IMR-90 (cell line): ENCODE measurements around the gene PPARG. TPM values are rescaled to one million over a fixed set of nuclear protein-coding genes. Genes with fewer than 3 reads are reported as not detected.

Experiments used
- ATAC-seq: fragments of 200-7000 bp; cut with Tn5 transposase; 2 replicates; pipeline ENCODE4 v1.9.1; 2020; ENCODE audit warnings: low read depth, mild to moderate bottlenecking, moderate library complexity
- BruUV-seq: library from RNA; stranded (reverse); fragments of 400-500 nt; replicated peaks from 2 replicates; lab custom pipeline; 2021; lab: Mats Ljungman, UMichigan
- CTCF ChIA-PET: fragments of 300-600 bp; formaldehyde crosslinking; extraction: SDS; loops from one replicate; lab custom pipeline; 2021; ENCODE audit warnings: antibody characterized with exemption; lab: Yijun Ruan, JAX
- POLR2A ChIA-PET: fragments of 300-600 bp; sonication (Branson Sonifier 250); formaldehyde crosslinking; loops from one replicate; lab custom pipeline; 2022; ENCODE audit warnings: antibody characterized with exemption; ENCODE audit not compliant: unreplicated experiment; lab: Charles Lee
- DNase-seq: peaks from one replicate; pipeline ENCODE4 v3.0.0; 2013
- H2AFZ ChIP-seq: replicated peaks from 2 replicates; pipeline ENCODE3; 2013; ENCODE audit warnings: low read length, mild to moderate bottlenecking; ENCODE audit not compliant: poor library complexity
- H2AK5ac ChIP-seq: 2 replicates; pipeline ENCODE4 v1.6.1; 2013; ENCODE audit warnings: low read depth, low read length, inconsistent platforms
- H2AK9ac ChIP-seq: replicated peaks from 2 replicates; pipeline ENCODE3; 2013; ENCODE audit warnings: mild to moderate bottlenecking, low read depth, low read length, moderate library complexity; ENCODE audit not compliant: poor library complexity
- H2BK120ac ChIP-seq: 2 replicates; pipeline ENCODE4 v1.6.1; 2013; ENCODE audit warnings: low read depth, low read length, inconsistent platforms
- H2BK15ac ChIP-seq: 3 replicates; pipeline ENCODE4 v1.6.1; 2013; ENCODE audit warnings: low read depth, low read length, inconsistent platforms
- H2BK20ac ChIP-seq: 2 replicates; pipeline ENCODE4 v1.6.1; 2013; ENCODE audit warnings: low read depth, mild to moderate bottlenecking, inconsistent platforms, low read length, moderate library complexity
- H2BK5ac ChIP-seq: 2 replicates; pipeline ENCODE4 v1.6.1; 2013; ENCODE audit warnings: mild to moderate bottlenecking, low read depth, low read length, inconsistent platforms; ENCODE audit not compliant: poor library complexity, severe bottlenecking
- H3K14ac ChIP-seq: replicated peaks from 2 replicates; pipeline ENCODE4 v1.6.1; 2013; ENCODE audit warnings: low read depth, low read length, inconsistent platforms
- H3K18ac ChIP-seq: 2 replicates; pipeline ENCODE4 v1.6.1; 2013; ENCODE audit warnings: low read depth, low read length, control low read depth
- H3K23ac ChIP-seq: 2 replicates; pipeline ENCODE4 v1.6.1; 2013; ENCODE audit warnings: low read depth, low read length, inconsistent platforms
- H3K27ac ChIP-seq: 2 replicates; pipeline ENCODE4 v1.5.1; 2013; ENCODE audit warnings: mild to moderate bottlenecking, control low read depth, low read length; ENCODE audit not compliant: insufficient read depth
- H3K27me3 ChIP-seq: 2 replicates; pipeline ENCODE4 v1.6.1; 2013; ENCODE audit warnings: low read length; ENCODE audit not compliant: control insufficient read depth, insufficient read depth
- H3K36me3 ChIP-seq: 2 replicates; pipeline ENCODE4 v1.6.1; 2013; ENCODE audit warnings: low read length, mixed read lengths; ENCODE audit not compliant: control insufficient read depth, insufficient read depth
- H3K4ac ChIP-seq: 2 replicates; pipeline ENCODE4 v1.6.1; 2013; ENCODE audit warnings: low read depth, low read length, inconsistent platforms
- H3K4me1 ChIP-seq: 2 replicates; pipeline ENCODE4 v1.6.1; 2013; ENCODE audit warnings: low read length, mixed read lengths; ENCODE audit not compliant: control insufficient read depth, insufficient read depth
- H3K4me2 ChIP-seq: 2 replicates; pipeline ENCODE4 v1.6.1; 2013; ENCODE audit warnings: low read depth, mild to moderate bottlenecking, control low read depth, low read length, moderate library complexity
- H3K4me3 ChIP-seq: 2 replicates; pipeline ENCODE4 v1.5.1; 2013; ENCODE audit warnings: low read depth, mild to moderate bottlenecking, control low read depth, low read length, moderate library complexity; ENCODE audit not compliant: insufficient read depth
- H3K56ac ChIP-seq: 2 replicates; pipeline ENCODE4 v1.6.1; 2013; ENCODE audit warnings: low read length, inconsistent platforms; ENCODE audit not compliant: insufficient read depth; ENCODE audit errors: extremely low read depth
- H3K79me1 ChIP-seq, 2 experiments: 2 replicates each; pipeline ENCODE4 v1.6.1; 2013; ENCODE audit warnings: low read length in 2 of 2, inconsistent platforms in 1 of 2, low read depth in 1 of 2
- H3K9ac ChIP-seq: 2 replicates; pipeline ENCODE4 v1.6.1; 2013; ENCODE audit warnings: low read depth, low read length, control low read depth
- H3K9me1 ChIP-seq: 2 replicates; pipeline ENCODE4 v1.6.1; 2013; ENCODE audit warnings: low read length, inconsistent platforms; ENCODE audit not compliant: insufficient read depth
- H3K9me3 ChIP-seq: 2 replicates; pipeline ENCODE4 v1.6.1; 2013; ENCODE audit warnings: low read length; ENCODE audit not compliant: control insufficient read depth, insufficient read depth
- H4K20me1 ChIP-seq: 2 replicates; pipeline ENCODE4 v1.6.1; 2013; ENCODE audit warnings: low read length, inconsistent platforms; ENCODE audit not compliant: insufficient read depth
- H4K5ac ChIP-seq: 2 replicates; pipeline ENCODE4 v1.6.1; 2013; ENCODE audit warnings: mild to moderate bottlenecking, low read depth, low read length, control low read depth
- H4K8ac ChIP-seq, 2 experiments: 2 replicates each; pipeline ENCODE4 v1.6.1; 2013; ENCODE audit warnings: low read depth in 2 of 2, low read length in 2 of 2, control low read depth in 1 of 2, inconsistent platforms in 1 of 2
- H4K91ac ChIP-seq: 2 replicates; pipeline ENCODE4 v1.6.1; 2013; ENCODE audit warnings: low read depth, low read length, inconsistent platforms; ENCODE audit not compliant: insufficient read depth
- BHLHE40 ChIP-seq: fragments of 150-350 bp; IDR thresholded peaks from 2 replicates; pipeline ENCODE4 v1.6.1; 2016; ENCODE audit warnings: mild to moderate bottlenecking, low read depth, low read length
- CEBPB ChIP-seq: IDR thresholded peaks from 2 replicates; pipeline ENCODE4 v1.6.1; 2012; ENCODE audit warnings: low read depth, low read length, improper control_type of control experiment
- CHD1 ChIP-seq: IDR thresholded peaks from 2 replicates; pipeline ENCODE4 v1.6.1; 2012; ENCODE audit warnings: low read depth, low read length, improper control_type of control experiment
- FOS ChIP-seq: fragments of 150-350 bp; IDR thresholded peaks from 2 replicates; pipeline ENCODE4 v1.6.1; 2016; ENCODE audit warnings: low read depth, low read length
- MAFK ChIP-seq: IDR thresholded peaks from 2 replicates; pipeline ENCODE4 v1.6.1; 2012; ENCODE audit warnings: low read depth, low read length, improper control_type of control experiment
- MAZ ChIP-seq: IDR thresholded peaks from 2 replicates; pipeline ENCODE4 v1.6.1; 2012; ENCODE audit warnings: low read depth, mild to moderate bottlenecking, low read length, improper control_type of control experiment, moderate library complexity, borderline replicate concordance
- RAD21 ChIP-seq: IDR thresholded peaks from 2 replicates; pipeline ENCODE4 v1.6.1; 2012; ENCODE audit warnings: low read length, improper control_type of control experiment
- RCOR1 ChIP-seq: IDR thresholded peaks from 2 replicates; pipeline ENCODE4 v1.6.1; 2012; ENCODE audit warnings: mild to moderate bottlenecking, low read length, improper control_type of control experiment; ENCODE audit not compliant: insufficient replicate concordance
- RFX5 ChIP-seq: IDR thresholded peaks from 2 replicates; pipeline ENCODE4 v1.8.0; 2012; ENCODE audit warnings: low read depth, mild to moderate bottlenecking, low read length, moderate library complexity
- SMC3 ChIP-seq: fragments of 150-350 bp; IDR thresholded peaks from 2 replicates; pipeline ENCODE4 v1.6.1; 2016; ENCODE audit warnings: low read depth, mild to moderate bottlenecking, antibody characterized with exemption, low read length, moderate library complexity
- WGBS, 2 experiments: methylation state at CpG; one replicate each; pipeline versions ENCODE4 v1.1.5 to v1.1.7; 2013; ENCODE audit warnings: missing lambda C conversion rate in 2 of 2; ENCODE audit not compliant: insufficient read length in 1 of 2; ENCODE audit errors: extremely low coverage in 2 of 2; 5-methylcytosine and 5-hydroxymethylcytosine counted together
- dilution Hi-C: fragments of 300-500 bp; cut with HindIII; formaldehyde crosslinking; loops from one replicate; pipeline ENCODE4 v1.14.3; 2018; ENCODE audit warnings: low sequenced_read_pairs; ENCODE audit not compliant: unreplicated experiment
- in situ Hi-C: fragments of 300-500 bp; cut with MboI; formaldehyde crosslinking; loops from 3 replicates; pipeline ENCODE4 v1.14.3; 2019; ENCODE audit warnings: low sequenced_read_pairs, inconsistent platforms, mixed read lengths
- intact Hi-C: fragments of 100-400 bp; cut with micrococcal nuclease; formaldehyde crosslinking; loops from 2 replicates; pipeline ENCODE4 v1.10.0; 2022
- polyA plus RNA-seq, 3 experiments: library from polyadenylated mRNA; depleted of rRNA; stranded (reverse); fragments of >200 nt; gene quantifications; 2 replicates each; pipeline ENCODE4 v1.2.3, GENCODE V29; 2012; ENCODE audit warnings: low replicate concordance in 1 of 3
- total RNA-seq: library from RNA; depleted of rRNA; stranded (reverse); fragments of >200 nt; gene quantifications from 2 replicates; pipeline ENCODE4 v1.2.3, GENCODE V29; 2012
- TF ChIP-seq, protein P1 (sequence below): fragments of 150-350 bp; IDR thresholded peaks from 2 replicates; pipeline ENCODE4 v1.6.1; 2016; ENCODE audit warnings: low read depth, mild to moderate bottlenecking, low read length, moderate library complexity, borderline replicate concordance
- TF ChIP-seq, protein P2 (sequence below): conservative IDR thresholded peaks from 2 replicates; pipeline ENCODE4 v1.5.1; 2012; ENCODE audit warnings: mild to moderate bottlenecking, low read depth, low read length, improper control_type of control experiment

Gene PPARG
- total and polyA plus RNA-seq, 2 of the 4 experiments (the other 2 are of a cell fraction) = 11.2 to 23.8 TPM

DNA sequence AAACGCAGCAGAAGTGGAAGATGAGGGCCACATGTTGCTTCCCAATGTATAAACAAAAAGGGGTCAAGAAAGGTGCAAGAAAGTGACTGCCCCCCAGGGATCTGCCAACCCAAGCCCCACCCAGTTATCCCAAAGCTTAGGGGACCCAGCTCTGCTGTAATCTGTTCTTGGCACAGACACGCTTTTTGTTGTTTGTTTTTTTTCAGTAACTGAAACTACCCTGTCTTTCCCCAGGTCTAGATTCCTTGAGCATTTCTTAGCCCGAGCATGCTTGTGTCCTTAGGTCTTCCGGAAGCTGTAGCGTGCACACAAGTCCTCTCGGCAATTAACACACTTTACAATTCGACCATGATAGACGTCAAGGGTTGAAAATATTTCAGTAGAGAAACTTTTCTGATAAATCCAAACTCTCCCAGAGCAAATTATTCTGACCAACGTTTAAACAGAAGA, 8.5 kb upstream of the PPARG start:
- peak overlapping the region; percentile 36 for H2AFZ ChIP-seq
- no peak overlapping the region for H2BK5ac ChIP-seq
- peaks cover 4% of the 10 kb centered on the region; the same call in 1 of the 2 replicates for H3K9me1 ChIP-seq
- peaks cover 4% of the 10 kb centered on the region; the same call in 1 of the 2 replicates for H3K4me1 ChIP-seq
- H2AK5ac ChIP-seq = no peak overlapping the region
- ChIA-PET POLR2A (no interaction called here), CTCF (no interaction called here)
- no peaks in the 10 kb centered on the region for H3K9me3 ChIP-seq
- no peak overlapping the region for H3K27ac ChIP-seq
- no peak overlapping the region for H2AK9ac ChIP-seq
- no peak overlapping the region for H3K9ac ChIP-seq
- dilution Hi-C loops = no loop called here
- no peak overlapping the region for H3K4ac ChIP-seq
- H4K8ac ChIP-seq = no peak overlapping the region
- no peak overlapping the region for H2BK15ac ChIP-seq
- H3K4me2 ChIP-seq = peak overlapping the region; percentile 55; the same call in 1 of the 2 replicates
- no peaks in the 10 kb centered on the region for H3K27me3 ChIP-seq
- TF ChIP-seq, protein P1, sequence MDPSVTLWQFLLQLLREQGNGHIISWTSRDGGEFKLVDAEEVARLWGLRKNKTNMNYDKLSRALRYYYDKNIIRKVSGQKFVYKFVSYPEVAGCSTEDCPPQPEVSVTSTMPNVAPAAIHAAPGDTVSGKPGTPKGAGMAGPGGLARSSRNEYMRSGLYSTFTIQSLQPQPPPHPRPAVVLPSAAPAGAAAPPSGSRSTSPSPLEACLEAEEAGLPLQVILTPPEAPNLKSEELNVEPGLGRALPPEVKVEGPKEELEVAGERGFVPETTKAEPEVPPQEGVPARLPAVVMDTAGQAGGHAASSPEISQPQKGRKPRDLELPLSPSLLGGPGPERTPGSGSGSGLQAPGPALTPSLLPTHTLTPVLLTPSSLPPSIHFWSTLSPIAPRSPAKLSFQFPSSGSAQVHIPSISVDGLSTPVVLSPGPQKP = no peak
- TF ChIP-seq RFX5 (no peak), BHLHE40 (no peak), CHD1 (no peak), MAFK (no peak), CEBPB (no peak), RAD21 (no peak), FOS (no peak), MAZ (no peak), SMC3 (no peak), RCOR1 (no peak)
- TF ChIP-seq, protein P2, sequence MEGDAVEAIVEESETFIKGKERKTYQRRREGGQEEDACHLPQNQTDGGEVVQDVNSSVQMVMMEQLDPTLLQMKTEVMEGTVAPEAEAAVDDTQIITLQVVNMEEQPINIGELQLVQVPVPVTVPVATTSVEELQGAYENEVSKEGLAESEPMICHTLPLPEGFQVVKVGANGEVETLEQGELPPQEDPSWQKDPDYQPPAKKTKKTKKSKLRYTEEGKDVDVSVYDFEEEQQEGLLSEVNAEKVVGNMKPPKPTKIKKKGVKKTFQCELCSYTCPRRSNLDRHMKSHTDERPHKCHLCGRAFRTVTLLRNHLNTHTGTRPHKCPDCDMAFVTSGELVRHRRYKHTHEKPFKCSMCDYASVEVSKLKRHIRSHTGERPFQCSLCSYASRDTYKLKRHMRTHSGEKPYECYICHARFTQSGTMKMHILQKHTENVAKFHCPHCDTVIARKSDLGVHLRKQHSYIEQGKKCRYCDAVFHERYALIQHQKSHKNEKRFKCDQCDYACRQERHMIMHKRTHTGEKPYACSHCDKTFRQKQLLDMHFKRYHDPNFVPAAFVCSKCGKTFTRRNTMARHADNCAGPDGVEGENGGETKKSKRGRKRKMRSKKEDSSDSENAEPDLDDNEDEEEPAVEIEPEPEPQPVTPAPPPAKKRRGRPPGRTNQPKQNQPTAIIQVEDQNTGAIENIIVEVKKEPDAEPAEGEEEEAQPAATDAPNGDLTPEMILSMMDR = no peak
- no peak overlapping the region for H3K14ac ChIP-seq
- no peaks in the 10 kb centered on the region for H4K20me1 ChIP-seq
- H4K5ac ChIP-seq = peak overlapping the region; percentile 36; the same call in 1 of the 2 replicates
- WGBS, 2 experiments = 17% methylated on average over 1 of the region's 9 CpGs; no CpG with 5 or more reads in 1 of the 2 experiments
- H3K23ac ChIP-seq = no peak overlapping the region
- intact Hi-C loops = no loop called here
- BruUV-seq = no TSS peak
- in situ Hi-C loops = no loop called here
- no peak overlapping the region for H3K4me3 ChIP-seq
- no peak for DNase-seq
- H3K56ac ChIP-seq = no peak overlapping the region
- no peak overlapping the region for H2BK120ac ChIP-seq
- H3K79me1 ChIP-seq = no peaks in the 10 kb centered on the region
- H4K91ac ChIP-seq = no peak overlapping the region
- peak overlapping the region; percentile 68; the same call in 1 of the 2 replicates for H3K18ac ChIP-seq
- no peak for ATAC-seq
- no peak overlapping the region for H2BK20ac ChIP-seq
- no peaks in the 10 kb centered on the region for H3K36me3 ChIP-seq
